ENCODE results near the gene AOC1.
A peak's percentile ranks its signal among the peaks of the same experiment; 100 is the strongest.
"Not testable (repeated sequence)": the region's sequence is repeated elsewhere in the genome, so short reads cannot be mapped to it uniquely, and the experiment has no call there.

The AOC1 gene

GRCh38 chr7:150852371-150852905 is at the start of gene AOC1:
Gene AOC1, plus strand, starts transcription at chr7:150852517. Its CDS starts 3,954 bp downstream, at chr7:150856471.
- DNase-seq, result peak in 1 of 2 experiments; percentile 18

GRCh38 chr7:150803161-150803860 is 49.0 kb upstream of the AOC1 start:
- DNase-seq, result no peak

GRCh38 chr7:150804802-150805201 is 47.5 kb upstream of the AOC1 start:
- DNase-seq, result no peak

- DNase-seq, result no peak
Observed at GRCh38 chr7:150805864-150806263, 46.5 kb upstream of the AOC1 start.

GRCh38 chr7:150806454-150806853 is 45.9 kb upstream of the AOC1 start:
- DNase-seq, result no peak

GRCh38 chr7:150806863-150807262 is 45.5 kb upstream of the AOC1 start:
- DNase-seq, result no peak

GRCh38 chr7:150807616-150808438 is 44.5 kb upstream of the AOC1 start:
- DNase-seq, result not testable (repeated sequence)

GRCh38 chr7:150814328-150815001 is 37.9 kb upstream of the AOC1 start:
- no peak for DNase-seq

GRCh38 chr7:150818971-150819370 is 33.3 kb upstream of the AOC1 start:
- DNase-seq, result no peak

GRCh38 chr7:150820148-150820547 is 32.2 kb upstream of the AOC1 start:
- DNase-seq, result no peak

- DNase-seq, result no peak
Observed at GRCh38 chr7:150820578-150821198, 31.6 kb upstream of the AOC1 start.

GRCh38 chr7:150823043-150823442 is 29.3 kb upstream of the AOC1 start:
- no peak for DNase-seq

- DNase-seq, result no peak
Observed at GRCh38 chr7:150823484-150824126, 28.7 kb upstream of the AOC1 start.

- no peak for DNase-seq
Observed at GRCh38 chr7:150824379-150825177, 27.7 kb upstream of the AOC1 start.

- DNase-seq, result no peak
Observed at GRCh38 chr7:150826061-150826849, 26.1 kb upstream of the AOC1 start.

- no peak for DNase-seq
Observed at GRCh38 chr7:150828384-150828783, 23.9 kb upstream of the AOC1 start.

GRCh38 chr7:150829426-150829825 is 22.9 kb upstream of the AOC1 start:
- no peak for DNase-seq

- DNase-seq, result no peak
Observed at GRCh38 chr7:150830937-150831336, 21.4 kb upstream of the AOC1 start.

GRCh38 chr7:150831851-150832250 is 20.5 kb upstream of the AOC1 start:
- DNase-seq, result no peak

- DNase-seq, result no peak
Observed at GRCh38 chr7:150835019-150835418, 17.3 kb upstream of the AOC1 start.

Data from activated T-cell treated with anti-CD3 and anti-CD28 coated beads, Interleukin-2, amount 50 U/mL, for 48 hours (primary cell).